ENCODE data around the gene ATP2A1. TPM values are rescaled to one million over a fixed set of nuclear protein-coding genes. Genes with fewer than 3 reads are reported as not detected.
A peak's percentile ranks its signal among the peaks of the same experiment; 100 is the strongest.

Gene ATP2A1
- total RNA-seq, 2 experiments from 2014 or later: 2.5 to 4.6 TPM

DNA sequence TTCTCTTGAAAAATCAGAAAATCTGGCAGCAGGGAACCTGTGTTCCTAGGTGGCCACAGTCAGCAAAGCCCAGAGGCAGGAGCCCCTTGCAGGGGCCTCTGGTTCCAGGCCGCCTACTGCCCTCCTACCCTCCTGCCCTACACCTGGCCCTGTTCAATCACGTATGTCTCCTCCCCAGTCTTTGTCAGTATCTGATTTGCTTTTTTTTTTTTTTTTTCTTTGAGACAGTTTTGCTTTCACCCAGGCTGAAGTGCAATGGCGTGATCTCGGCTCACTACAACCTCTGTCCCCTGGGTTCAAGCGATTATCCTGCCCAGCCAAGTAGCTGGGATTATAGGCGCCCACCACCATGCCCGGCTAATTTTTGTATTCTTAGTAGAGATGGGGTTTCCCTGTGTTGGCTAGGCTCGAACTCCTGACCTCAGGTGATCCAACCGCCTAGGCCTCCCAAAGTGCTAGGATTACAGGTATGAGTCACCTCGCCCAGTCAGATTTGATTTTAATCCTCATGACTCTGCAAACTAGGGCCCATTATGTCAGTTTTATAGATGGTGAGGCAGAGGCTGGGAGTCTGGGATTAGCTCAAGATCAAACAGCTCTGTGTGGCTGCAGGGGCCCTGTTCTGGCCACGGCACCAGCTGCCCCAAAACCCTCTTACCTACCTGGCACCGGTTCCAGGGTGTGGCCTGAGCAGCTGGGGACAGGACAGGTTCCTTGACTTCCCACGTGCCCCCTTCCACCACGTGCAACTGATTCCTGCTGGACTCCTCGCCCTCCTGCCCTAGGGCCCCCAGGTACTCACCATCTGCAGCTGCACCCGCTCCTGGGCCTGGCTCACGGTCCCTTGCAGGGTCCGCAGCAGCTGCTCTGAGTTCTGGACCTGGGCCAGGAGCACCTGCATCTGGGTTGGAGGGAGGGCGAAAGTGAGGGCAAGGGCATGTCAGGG, 32.1 kb downstream of the ATP2A1 start:
- POLR2A ChIA-PET: interaction anchor here (0.7 kb wide), 1 partner anchor 71 kb away, joined by 3 read pairs; no protein-coding TSS in a partner anchor
- Mint-ChIP-seq H3K36me3 (peaks cover 6% of the 10 kb centered on the region), H3K9me3 (no peaks in the 10 kb centered on the region), H3K27ac (no peak overlapping the region), H3K4me1 (no peaks in the 10 kb centered on the region), H3K4me3 (no peak overlapping the region), H3K27me3 (no peaks in the 10 kb centered on the region)
- DNase-seq: no peak
- no peak for ATAC-seq (ENCODE audit: low read depth)

DNA sequence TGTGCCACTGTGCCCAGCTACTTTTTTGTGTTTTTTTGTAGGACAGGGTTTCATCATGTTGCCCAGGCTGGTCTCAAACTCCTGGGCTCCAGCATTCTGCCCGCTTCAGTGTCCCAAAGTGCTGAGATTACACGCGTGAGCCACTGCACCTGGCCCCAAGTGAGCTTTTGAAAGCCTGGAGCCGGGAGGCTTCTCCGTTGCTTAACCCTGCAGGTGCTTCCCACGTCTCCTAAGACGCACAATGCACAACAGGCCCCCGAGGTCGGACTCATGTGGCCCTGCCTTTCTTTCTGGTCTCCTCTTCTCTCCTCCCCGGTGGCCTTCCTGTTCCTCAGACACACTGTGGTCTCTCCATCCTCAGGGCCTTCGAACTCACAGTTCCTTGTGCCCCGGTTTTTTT, 34.3 kb downstream of the ATP2A1 start:
- H3K9me3 Mint-ChIP-seq: no peaks in the 10 kb centered on the region
- H3K4me1 Mint-ChIP-seq: peaks cover 3% of the 10 kb centered on the region
- H3K36me3 Mint-ChIP-seq: peaks cover 12% of the 10 kb centered on the region
- H3K27ac Mint-ChIP-seq: no peak overlapping the region
- no peak for ATAC-seq (ENCODE audit: low read depth)
- DNase-seq: no peak
- no peak overlapping the region for H3K4me3 Mint-ChIP-seq
- no peaks in the 10 kb centered on the region for H3K27me3 Mint-ChIP-seq
- POLR2A ChIA-PET: interaction anchor here (1.0 kb wide), 1 partner anchor 11 kb away, joined by 3 read pairs; no protein-coding TSS in a partner anchor

DNA sequence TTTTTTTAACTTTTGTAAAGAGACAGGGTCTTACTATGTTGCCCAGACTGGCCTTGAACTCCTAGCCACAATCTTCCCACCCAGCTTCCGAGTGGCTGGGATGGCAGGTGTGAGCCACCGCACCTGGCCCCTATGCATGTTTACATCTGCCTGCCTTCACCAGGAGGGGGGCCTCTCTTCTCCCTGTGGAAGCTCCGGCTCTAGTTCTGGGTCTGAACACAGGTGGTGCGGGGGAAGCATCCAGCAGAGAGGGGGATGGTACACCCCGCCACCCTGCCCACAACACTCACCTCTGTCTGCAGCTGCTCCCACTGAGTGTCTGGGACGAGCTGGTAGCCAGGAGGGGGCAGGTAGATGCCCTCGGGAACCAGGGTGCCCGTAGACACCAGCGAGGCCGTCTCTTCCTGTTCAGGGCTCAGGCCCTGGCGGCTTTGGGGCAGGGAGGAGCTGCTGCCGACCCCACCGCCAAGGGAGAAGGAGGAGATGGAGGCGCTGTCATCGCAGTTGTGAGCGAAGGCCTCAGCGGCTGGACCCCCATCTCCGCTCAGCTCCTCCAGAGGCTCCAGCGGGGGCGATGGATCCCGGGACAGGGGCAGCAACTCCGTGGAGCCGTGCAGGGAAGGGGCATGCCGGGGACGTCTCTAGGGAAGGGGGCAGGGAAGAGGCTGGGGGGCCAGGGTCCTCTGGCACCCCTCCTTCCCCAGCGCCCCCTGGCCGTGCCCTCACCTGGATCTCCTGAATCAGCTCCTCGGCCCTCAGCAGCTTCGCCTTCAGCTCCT, 35.8 kb downstream of the ATP2A1 start:
- ATAC-seq (ENCODE audit: low read depth) (no peak), DNase-seq (no peak)
- POLR2A ChIA-PET: interaction anchor here (1.0 to 1.4 kb wide), 2 partner anchors 12 to 91 kb away, joined by 4 to 6 read pairs; partner anchors contain the start of gene ATXN2L
- Mint-ChIP-seq H3K9me3 (no peaks in the 10 kb centered on the region), H3K4me1 (peaks cover 3% of the 10 kb centered on the region), H3K27me3 (no peaks in the 10 kb centered on the region), H3K27ac (no peak overlapping the region), H3K36me3 (peaks cover 12% of the 10 kb centered on the region), H3K4me3 (no peak overlapping the region)

DNA sequence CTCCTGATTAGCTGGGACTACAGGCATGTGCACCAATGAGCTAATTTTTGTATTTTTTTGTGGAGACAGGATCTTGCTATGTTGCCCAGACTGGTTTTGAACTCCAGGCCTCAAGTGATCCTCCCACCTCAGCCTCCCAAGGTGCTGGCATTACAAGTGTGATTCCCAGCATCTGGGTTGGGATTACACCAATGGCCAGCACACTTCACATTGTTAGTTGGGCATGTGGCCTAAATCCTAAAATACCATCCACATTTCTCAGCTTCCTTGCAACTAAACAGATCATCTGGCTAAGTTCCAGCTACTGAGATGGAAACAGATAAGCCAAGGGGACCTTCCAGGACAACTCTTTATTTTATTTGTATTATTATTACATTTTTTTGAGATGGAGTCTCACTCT, 36.9 kb downstream of the ATP2A1 start:
- Mint-ChIP-seq H3K9me3 (no peaks in the 10 kb centered on the region), H3K27me3 (no peaks in the 10 kb centered on the region), H3K36me3 (peaks cover 13% of the 10 kb centered on the region), H3K4me3 (no peak overlapping the region), H3K27ac (no peak overlapping the region), H3K4me1 (peaks cover 3% of the 10 kb centered on the region)
- POLR2A ChIA-PET: interaction anchor here (0.6 to 0.9 kb wide), 2 partner anchors 34 to 64 kb away, joined by 3 to 7 read pairs; no protein-coding TSS in a partner anchor
- ATAC-seq (ENCODE audit: low read depth): no peak
- no peak for DNase-seq

DNA sequence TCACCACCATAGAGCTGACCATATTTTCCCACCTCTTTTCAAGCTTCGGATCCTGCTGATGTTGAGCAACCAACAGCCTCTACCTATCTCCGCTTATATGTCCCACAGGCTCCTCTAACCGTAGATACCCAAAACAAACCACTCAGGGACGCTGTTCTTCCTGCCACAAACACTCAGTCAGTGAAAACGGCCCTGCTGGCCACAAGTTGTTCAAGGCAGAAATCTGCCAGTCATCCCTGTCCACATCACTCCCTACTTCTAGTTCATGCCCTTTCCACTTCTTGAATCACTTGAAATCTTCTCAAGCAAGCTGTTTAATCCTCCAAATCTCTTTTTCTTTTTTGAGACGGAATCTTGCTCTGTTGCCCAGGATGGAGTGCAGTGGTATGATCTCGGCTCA, 38.8 kb downstream of the ATP2A1 start:
- DNase-seq (no peak), ATAC-seq (ENCODE audit: low read depth) (no peak)
- Mint-ChIP-seq H3K27me3 (no peaks in the 10 kb centered on the region), H3K4me1 (peaks cover 3% of the 10 kb centered on the region), H3K27ac (no peak overlapping the region), H3K36me3 (peaks cover 17% of the 10 kb centered on the region), H3K4me3 (no peak overlapping the region), H3K9me3 (no peaks in the 10 kb centered on the region)
- POLR2A ChIA-PET: no interaction called here

DNA sequence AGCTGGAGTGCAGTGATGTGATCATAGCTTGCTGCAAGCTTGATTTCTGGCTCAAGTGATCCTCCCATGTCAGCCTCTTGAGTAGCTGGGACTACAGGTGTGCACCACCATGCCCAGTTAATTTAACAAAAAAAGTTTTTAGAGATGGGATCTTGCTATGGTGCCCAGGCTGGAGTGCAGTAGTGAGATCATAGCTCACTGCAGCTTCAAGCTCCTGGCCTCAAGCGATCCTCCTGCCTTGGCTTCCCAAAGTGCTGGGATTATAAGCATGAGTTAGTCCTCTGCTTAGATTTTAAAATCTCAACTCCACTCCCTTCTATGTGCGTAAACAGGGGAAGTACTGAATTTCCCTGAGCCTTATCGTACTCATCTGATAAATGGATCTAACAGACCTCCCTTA, 40.4 kb downstream of the ATP2A1 start:
- Mint-ChIP-seq H3K27ac (no peak overlapping the region), H3K27me3 (no peaks in the 10 kb centered on the region), H3K36me3 (peaks cover 15% of the 10 kb centered on the region), H3K4me1 (peaks cover 6% of the 10 kb centered on the region), H3K4me3 (no peak overlapping the region), H3K9me3 (no peaks in the 10 kb centered on the region)
- no peak for ATAC-seq (ENCODE audit: low read depth)
- POLR2A ChIA-PET: interaction anchor here (0.6 to 1.3 kb wide), 4 partner anchors 19 to 425 kb away, joined by 3 read pairs; partner anchors contain the start of gene TUFM
- no peak for DNase-seq

DNA sequence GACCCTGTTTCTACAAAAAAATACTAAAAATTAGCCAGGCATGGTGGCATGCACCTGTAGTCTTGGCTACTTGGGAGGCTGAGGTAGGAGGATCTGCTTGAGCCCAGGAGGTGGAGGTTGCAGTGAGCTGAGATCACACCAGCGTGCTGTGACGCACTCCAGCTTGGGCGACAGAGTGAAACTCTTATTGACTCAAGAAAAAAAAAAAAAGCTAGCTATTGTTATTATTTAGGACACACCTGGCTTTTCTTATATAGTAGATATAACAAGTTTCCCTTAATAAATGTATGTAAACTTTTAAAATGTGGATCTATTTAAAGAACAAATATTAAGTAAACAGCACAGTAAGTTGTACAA, 44.9 kb downstream of the ATP2A1 start:
- POLR2A ChIA-PET: interaction anchor here (0.5 to 3.1 kb wide), 6 partner anchors 11 to 109 kb away, joined by 3 to 18 read pairs (median 3); partner anchors contain the start of gene ATXN2L
- ATAC-seq (ENCODE audit: low read depth): no peak

DNA sequence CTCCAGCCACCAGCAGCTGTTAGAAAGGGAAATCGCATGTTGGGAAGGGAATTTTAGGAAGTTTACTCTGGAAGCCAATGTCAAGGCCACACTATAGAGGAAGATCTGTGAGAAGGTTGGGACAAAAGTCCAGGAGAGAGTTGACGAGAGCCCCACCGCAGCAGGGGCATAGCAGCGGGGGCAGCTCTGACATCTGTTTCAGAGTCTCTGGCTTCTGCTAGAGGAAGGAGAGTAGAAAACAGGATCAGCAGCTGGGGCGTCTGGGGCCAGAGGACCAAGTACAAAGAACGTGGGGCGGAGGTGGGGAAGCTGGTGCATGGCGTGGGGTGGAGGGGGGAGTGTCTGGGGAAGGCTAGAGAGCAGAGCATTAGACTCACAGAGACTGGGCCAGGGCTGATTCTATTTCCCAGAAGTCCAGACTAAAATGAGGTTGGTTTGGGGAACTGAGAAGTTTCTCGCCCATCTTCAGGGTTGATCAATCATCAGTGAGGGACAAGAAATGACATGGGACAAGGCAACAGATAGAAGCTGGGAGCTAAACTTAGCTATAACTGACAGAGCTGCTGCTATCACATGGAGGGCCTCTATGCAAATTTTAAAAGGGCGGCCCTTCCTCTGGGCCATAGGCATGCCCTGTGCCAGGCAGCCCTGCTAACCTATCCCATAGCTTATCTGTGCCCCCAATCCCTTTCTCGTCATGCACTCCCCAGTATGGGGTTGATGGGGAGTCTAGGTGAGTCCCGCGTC, 45.5 kb downstream of the ATP2A1 start:
- H3K4me3 Mint-ChIP-seq: peak overlapping the region; percentile 99
- peak overlapping the region; percentile 98 for H3K27ac Mint-ChIP-seq
- peaks cover 5% of the 10 kb centered on the region for H3K36me3 Mint-ChIP-seq
- DNase-seq (no peak), ATAC-seq (ENCODE audit: low read depth) (no peak)
- no peaks in the 10 kb centered on the region for H3K9me3 Mint-ChIP-seq
- peaks cover 20% of the 10 kb centered on the region for H3K4me1 Mint-ChIP-seq
- POLR2A ChIA-PET: interaction anchor here (0.8 to 3.1 kb wide), 5 partner anchors 12 to 101 kb away, joined by 3 to 18 read pairs (median 4); partner anchors contain the start of gene ATXN2L
- H3K27me3 Mint-ChIP-seq: no peaks in the 10 kb centered on the region

More for the DNA sequence above, 44.9 kb downstream of the ATP2A1 start:
- Mint-ChIP-seq H3K4me1 (peaks cover 20% of the 10 kb centered on the region), H3K4me3 (peak overlapping the region; percentile 36), H3K9me3 (no peaks in the 10 kb centered on the region), H3K27me3 (no peaks in the 10 kb centered on the region), H3K36me3 (peaks cover 5% of the 10 kb centered on the region), H3K27ac (peak overlapping the region; percentile 41)
- no peak for DNase-seq

DNA sequence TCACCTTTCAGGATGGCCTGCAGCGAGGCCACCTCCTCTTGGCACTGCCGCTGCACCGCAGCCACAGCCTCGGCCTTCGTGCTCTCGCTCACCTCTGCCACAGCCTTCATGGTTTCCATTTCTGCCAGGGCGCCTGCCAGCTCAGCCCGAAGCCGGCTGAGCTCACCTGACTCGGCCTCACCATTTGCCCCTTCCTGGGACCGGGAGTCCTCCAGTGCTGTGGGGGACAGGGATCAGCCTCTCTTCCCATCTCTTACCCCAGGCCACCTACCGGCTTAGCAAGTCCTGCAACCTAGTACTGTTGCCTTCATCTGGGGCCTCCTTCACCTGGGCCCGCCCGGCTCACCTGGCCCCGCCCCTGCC, 46.1 kb downstream of the ATP2A1 start:
- Mint-ChIP-seq H3K4me3 (peak overlapping the region; percentile 99), H3K27ac (peak overlapping the region; percentile 98), H3K4me1 (peaks cover 20% of the 10 kb centered on the region), H3K9me3 (no peaks in the 10 kb centered on the region), H3K27me3 (no peaks in the 10 kb centered on the region), H3K36me3 (peaks cover 4% of the 10 kb centered on the region)
- DNase-seq (no peak), ATAC-seq (ENCODE audit: low read depth) (no peak)
- POLR2A ChIA-PET: interaction anchor here (1.5 to 3.1 kb wide), 5 partner anchors 12 to 102 kb away, joined by 4 to 18 read pairs (median 11); partner anchors contain the start of genes ATP2A1, ATXN2L and SH2B1

DNA sequence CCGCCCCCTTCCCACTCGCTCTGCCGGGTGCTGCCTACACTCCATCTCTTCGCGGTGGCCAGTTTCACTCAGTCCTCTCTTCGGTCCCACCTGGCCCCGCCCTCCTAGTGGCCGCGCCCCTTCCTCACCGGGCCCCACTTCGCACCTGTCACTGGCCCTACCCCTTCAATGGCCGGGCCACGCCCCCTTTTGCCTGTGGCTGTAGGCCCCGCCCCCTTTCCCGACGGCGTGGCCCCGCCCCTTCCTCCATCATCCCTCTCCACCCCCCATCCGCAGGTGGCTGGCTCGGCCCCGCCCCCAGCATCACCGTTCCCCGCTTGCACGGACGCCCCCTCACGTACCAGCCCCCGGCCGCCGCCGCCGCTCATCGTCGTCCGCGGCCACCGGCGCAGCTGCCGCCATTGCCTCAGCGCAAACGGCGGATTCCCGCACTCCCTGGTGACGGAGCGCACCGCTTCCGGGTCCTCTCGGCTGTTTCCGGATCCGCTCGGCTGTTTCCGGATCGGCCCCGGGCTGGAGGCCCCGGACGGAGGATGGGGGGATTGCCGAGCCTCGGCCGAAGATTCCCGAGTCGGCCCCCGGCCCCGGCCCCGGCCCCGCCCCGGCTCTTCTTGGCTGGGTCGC, 46.6 kb downstream of the ATP2A1 start, which contains the start of gene RABEP2:
TSS of gene RABEP2 (minus strand) at position 477 of the 624 bp plus-strand sequence. CDS start at position 402, 75 bp downstream.
- Mint-ChIP-seq H3K27ac (peak within 1 kb of the TSS; percentile 98), H3K27me3 (no peaks in the 10 kb centered on the region), H3K9me3 (no peaks in the 10 kb centered on the region), H3K36me3 (peaks cover 4% of the 10 kb centered on the region), H3K4me3 (peak within 1 kb of the TSS; percentile 99), H3K4me1 (peaks cover 20% of the 10 kb centered on the region)
- DNase-seq (peak; percentile 99), ATAC-seq (ENCODE audit: low read depth) (peak; percentile 88)
- POLR2A ChIA-PET: interaction anchor here (1.0 to 3.1 kb wide), 7 partner anchors 12 to 102 kb away, joined by 3 to 18 read pairs (median 9); partner anchors contain the start of genes ATP2A1, ATXN2L, SH2B1 and SPNS1

DNA sequence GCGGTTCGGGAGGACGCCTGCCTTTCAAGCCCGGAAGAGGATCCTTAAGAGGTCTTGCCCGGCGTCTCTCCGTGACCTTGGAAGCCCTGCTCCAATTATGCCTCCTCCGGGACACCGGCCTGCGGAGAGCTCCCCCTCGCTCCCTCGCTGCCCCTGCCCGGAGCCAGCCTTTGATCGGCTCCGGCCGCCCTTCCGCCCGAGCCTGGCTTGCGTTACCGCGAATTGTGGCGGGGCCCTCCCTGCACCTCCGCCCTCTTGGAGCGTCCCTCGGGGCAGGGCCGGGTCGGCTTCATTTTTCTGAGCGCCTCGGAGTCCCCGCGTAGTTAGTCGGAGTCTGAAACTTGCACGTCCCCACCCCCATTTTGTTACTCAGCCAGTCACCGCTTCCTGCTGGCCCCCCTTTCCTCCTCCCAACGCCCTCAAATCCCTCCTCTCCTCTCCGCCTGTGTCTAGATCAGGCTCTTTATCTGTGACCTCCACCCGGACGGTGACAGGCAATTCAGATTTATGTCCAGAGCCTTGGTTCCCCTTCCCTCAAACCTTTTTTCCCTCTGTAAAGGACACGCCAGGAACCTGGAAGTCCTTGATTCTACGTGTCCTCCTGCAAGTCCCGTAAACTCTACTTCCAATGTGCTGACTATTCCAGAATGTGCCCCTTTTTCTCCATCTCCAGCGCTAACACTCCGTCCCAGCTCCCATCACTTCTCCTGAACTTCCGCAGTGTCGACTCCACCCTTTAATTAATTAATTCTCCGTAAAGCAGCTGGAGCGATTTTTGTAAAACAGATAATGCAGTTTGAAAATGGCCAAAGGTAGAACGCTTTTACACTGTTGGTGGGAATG, 47.3 kb downstream of the ATP2A1 start:
- peak overlapping the region; percentile 98 for H3K27ac Mint-ChIP-seq
- H3K9me3 Mint-ChIP-seq: no peaks in the 10 kb centered on the region
- H3K27me3 Mint-ChIP-seq: no peaks in the 10 kb centered on the region
- H3K4me1 Mint-ChIP-seq: peaks cover 22% of the 10 kb centered on the region
- POLR2A ChIA-PET: interaction anchor here (1.0 to 3.1 kb wide), 8 partner anchors 11 to 103 kb away, joined by 3 to 18 read pairs (median 6); partner anchors contain the start of genes ATP2A1, ATXN2L, NFATC2IP and SH2B1
- peak overlapping the region; percentile 99 for H3K4me3 Mint-ChIP-seq
- ATAC-seq (ENCODE audit: low read depth) (peak; percentile 70), DNase-seq (no peak)
- peaks cover 4% of the 10 kb centered on the region for H3K36me3 Mint-ChIP-seq
